SK-N-MC (cell line): ENCODE results near the gene CLK2.
A peak's percentile ranks its signal among the peaks of the same experiment; 100 is the strongest.
"Not testable (repeated sequence)": the region's sequence is repeated elsewhere in the genome, so short reads cannot be mapped to it uniquely, and the experiment has no call there.

Source experiments
- DNase-seq: peaks from one replicate; pipeline ENCODE4 v3.0.0-alpha.2; 2011; ENCODE audit warnings: low read depth, low spot score
- H3K27ac ChIP-seq: fragments of 200-600 bp; sonication (generic); 2 replicates; pipeline ENCODE4 v1.5.1; 2016; ENCODE audit warnings: mixed run types
- H3K36me3 ChIP-seq: fragments of 200-600 bp; sonication (generic); 2 replicates; pipeline ENCODE4 v1.6.1; 2017; ENCODE audit warnings: antibody characterized with exemption, low read length, mixed read lengths; ENCODE audit not compliant: insufficient read depth
- H3K4me3 ChIP-seq: fragments of 200-600 bp; sonication (generic); 2 replicates; pipeline ENCODE4 v1.5.1; 2016
- H3K9ac ChIP-seq: fragments of 200-600 bp; sonication (generic); 2 replicates; pipeline ENCODE4 v1.8.0; 2017; ENCODE audit warnings: mixed run types, mixed read lengths; ENCODE audit not compliant: insufficient read length
- H3K9me3 ChIP-seq: fragments of 200-600 bp; sonication (generic); 2 replicates; pipeline ENCODE4 v1.6.1; 2017; ENCODE audit warnings: low read depth, mild to moderate bottlenecking, antibody characterized with exemption, low read length, moderate library complexity, mixed read lengths
- EZH2 ChIP-seq: fragments of 200-600 bp; sonication (generic); IDR thresholded peaks from one replicate; pipeline ENCODE4 v1.6.1; 2017; ENCODE audit warnings: antibody characterized with exemption
- FOXP2 ChIP-seq: optimal IDR thresholded peaks from 2 replicates; pipeline ENCODE3; 2011; ENCODE audit warnings: mild to moderate bottlenecking, moderate library complexity; ENCODE audit not compliant: insufficient read depth; ENCODE audit errors: extremely low read length, control extremely low read depth
- POLR2AphosphoS5 ChIP-seq: IDR thresholded peaks from 2 replicates; pipeline ENCODE4 v1.6.1; 2012; ENCODE audit warnings: mild to moderate bottlenecking, low read depth, low read length, borderline replicate concordance

The CLK2 gene

DNA sequence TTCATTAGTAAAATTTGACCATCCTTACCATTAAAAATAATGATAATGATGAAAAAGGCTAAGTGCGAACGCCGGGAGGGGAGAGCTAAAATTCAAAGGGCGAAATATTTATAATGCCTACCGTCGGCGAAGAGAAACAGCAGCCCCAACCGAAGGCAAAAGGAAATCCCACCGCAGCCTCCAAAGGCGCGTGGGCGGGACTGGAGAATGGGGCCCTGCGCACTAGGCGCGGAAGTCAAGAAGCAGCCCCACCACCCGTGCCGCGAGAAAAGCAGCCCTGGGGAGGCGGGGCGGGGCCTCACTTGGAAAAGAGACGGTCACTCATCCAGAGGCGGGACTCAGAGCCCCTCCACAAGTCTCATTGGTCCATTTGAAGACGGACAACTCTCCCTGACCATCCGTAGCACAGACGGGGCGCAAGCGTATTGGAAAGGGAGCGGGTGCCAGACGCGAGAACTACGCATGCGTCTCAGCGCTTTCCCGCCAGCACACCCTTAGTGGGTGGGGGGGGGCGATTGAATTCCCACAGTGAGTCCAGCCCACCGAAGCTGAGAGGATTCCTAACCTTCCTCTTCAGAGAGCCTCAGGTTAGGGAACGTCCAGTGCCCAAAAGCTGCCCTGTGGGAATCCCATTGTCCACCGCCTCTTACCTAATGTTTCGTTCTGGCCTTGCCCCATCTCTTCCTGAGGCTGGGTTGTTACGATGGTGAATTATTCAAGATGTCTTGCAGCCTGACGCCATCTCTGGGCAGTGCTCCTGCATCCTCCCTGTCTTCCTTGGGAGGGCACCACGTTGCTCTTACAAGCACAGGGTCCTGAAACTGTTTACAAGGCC lies 45.8 kb downstream of the CLK2 start:
- H3K36me3 ChIP-seq: no peaks in the 10 kb centered on the region
- peak; percentile 98 for DNase-seq
- peak overlapping the region; percentile 90 for H3K27ac ChIP-seq
- H3K9me3 ChIP-seq: no peaks in the 10 kb centered on the region
- peak overlapping the region; percentile 93 for H3K9ac ChIP-seq
- H3K4me3 ChIP-seq: peak overlapping the region; percentile 90
- TF ChIP-seq EZH2: no peak
- no peak for TF ChIP-seq FOXP2
- TF ChIP-seq POLR2AphosphoS5: peak; percentile 95

DNA sequence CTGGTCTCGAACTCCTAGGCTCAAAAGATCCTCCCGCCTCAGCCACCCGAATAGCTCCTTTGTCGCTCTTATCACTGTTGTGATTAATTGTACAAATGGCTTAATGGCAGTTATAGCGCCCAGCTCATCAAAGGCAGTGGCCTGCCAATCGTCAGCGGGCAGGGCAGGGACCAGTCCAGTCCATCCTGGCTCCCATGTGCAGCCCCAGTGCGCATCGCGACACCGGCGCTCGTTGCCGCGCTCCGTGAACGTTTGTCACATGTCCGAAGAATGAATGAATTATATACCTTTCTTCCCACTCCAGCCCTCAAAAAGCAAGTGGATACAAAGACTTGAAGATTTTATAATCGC lies 46.4 kb downstream of the CLK2 start:
- Histone ChIP-seq H3K9me3 (no peaks in the 10 kb centered on the region), H3K9ac (peak overlapping the region; percentile 93), H3K4me3 (peak overlapping the region; percentile 90), H3K27ac (peak overlapping the region; percentile 90), H3K36me3 (no peaks in the 10 kb centered on the region)
- DNase-seq: no peak
- TF ChIP-seq FOXP2: no peak
- no peak for TF ChIP-seq POLR2AphosphoS5
- TF ChIP-seq EZH2: no peak

DNA sequence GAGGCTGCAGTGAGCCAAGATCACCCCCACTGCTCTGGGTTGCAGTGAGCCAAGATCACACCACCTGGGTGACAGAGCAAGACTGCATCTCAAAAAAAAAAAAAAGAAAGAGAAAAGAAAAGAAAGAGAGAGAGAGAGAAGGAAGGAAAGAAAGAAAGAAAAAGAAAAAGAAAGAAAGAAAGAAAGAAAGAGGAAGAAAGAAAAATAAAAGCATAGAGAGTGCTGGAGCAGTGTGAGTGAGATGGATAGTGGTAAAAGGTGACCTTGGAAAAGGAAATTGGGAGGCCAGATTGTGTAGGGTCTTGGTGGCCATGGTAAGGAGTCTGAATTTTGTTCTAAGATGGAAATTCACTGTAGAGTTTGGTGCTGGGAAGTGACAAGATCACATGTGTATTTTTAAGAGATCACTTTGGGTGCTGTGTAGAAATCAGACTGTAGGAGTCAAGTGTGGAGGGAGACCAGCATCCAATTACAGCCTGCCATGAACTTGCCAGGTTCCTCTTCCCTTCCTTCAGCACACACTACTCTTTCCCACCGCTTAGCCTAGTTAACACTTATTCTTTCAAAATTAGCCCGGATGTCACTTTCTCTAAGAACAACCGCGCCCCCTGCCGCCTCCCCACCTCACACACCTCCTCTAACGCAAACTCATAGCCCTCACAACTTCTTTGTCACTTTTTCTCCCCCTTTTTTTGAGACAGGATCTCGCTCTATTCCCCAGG lies 47.0 kb downstream of the CLK2 start:
- Histone ChIP-seq H3K27ac (peak overlapping the region; percentile 90), H3K36me3 (no peaks in the 10 kb centered on the region), H3K4me3 (peak overlapping the region; percentile 90), H3K9me3 (no peaks in the 10 kb centered on the region), H3K9ac (peak overlapping the region; percentile 93)
- no peak for DNase-seq
- TF ChIP-seq POLR2AphosphoS5 (0 out of 2 replicates have a peak, but pooled peaks have one; percentile 40), EZH2 (no peak)

DNA sequence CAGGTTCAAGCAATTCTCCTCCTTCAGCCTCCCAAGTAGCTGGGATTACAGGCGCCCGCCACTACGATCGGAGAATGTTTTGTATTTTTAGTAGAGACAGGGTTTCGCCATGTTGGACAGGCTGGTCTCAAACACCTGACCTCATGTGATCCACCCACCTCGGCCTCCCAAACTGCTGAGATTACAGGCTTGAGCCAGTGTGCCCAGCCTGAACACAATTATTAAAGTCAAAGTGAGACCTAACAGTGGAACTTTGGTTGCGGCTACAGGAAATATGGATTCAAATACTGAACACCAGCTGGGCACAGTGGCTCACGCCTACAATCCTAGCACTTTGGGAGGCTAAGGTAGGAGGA lies 47.9 kb downstream of the CLK2 start:
- not testable (repeated sequence) for DNase-seq, H3K9me3 ChIP-seq, H3K36me3 ChIP-seq, H3K27ac ChIP-seq
- Histone ChIP-seq H3K9ac (peak overlapping the region; percentile 29), H3K4me3 (0 out of 2 replicates have a peak overlapping the region, but pooled peaks have one; percentile 90)

DNA sequence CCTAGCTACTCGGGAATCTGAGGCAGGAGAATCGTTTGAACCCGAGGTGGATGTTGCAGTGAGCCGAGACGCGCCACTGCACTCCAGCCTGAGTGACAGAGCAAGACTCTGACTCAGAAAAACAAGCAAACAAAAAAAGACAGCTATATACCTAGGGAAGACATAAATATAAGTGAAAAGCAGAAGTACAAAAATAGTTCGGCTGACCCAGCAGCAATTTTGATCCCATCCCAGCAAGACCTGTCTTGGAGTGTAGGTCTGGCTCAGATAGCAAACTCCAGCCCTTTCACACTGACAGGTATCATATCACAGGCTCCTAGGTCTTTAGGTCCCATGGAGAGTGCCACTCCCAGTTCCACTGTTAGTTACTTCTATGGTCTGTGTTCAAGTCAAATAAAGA lies 50.3 kb downstream of the CLK2 start:
- H3K27ac ChIP-seq: no peak overlapping the region
- DNase-seq: no peak
- TF ChIP-seq POLR2AphosphoS5: no peak
- TF ChIP-seq EZH2: no peak
- no peak for TF ChIP-seq FOXP2
- H3K9me3 ChIP-seq: no peaks in the 10 kb centered on the region
- H3K4me3 ChIP-seq: no peak overlapping the region
- no peaks in the 10 kb centered on the region for H3K36me3 ChIP-seq
- no peak overlapping the region for H3K9ac ChIP-seq

DNA sequence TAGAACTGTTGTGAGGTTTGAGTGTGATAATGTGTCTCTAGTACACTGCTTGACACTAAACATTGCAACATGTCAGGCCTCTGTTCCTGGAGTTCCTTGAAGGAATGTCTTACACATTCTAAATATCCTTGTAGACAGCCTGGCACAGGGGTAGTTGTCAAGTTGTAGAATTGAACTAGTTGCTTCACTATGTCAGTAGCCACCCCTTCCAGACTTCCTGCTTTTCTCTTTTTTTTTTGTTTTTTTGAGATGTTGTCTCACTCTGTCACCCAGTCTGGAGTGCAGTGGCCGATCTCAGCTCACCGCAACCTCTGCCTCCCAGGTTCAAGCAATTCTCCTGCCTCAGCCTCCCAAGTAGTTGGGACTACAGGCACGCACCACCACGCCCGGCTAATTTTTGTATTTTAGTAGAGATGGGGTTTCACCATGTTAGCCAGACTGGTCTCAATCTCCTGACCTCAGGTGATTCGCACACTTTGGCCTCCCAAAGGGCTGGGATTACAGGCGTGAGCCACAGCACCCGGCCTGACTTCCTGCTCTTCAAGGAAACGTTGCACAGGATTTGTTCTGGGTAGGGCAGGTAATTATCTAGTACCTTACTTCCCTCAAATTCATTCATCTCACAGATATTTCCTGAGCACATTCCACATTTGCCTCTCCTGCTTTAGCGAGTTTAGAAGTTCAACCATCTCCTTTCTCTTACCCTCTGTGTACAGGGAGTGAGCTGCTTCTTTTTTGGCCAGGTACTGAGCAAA lies 52.9 kb downstream of the CLK2 start:
- not testable (repeated sequence) for H3K4me3 ChIP-seq, DNase-seq, H3K9ac ChIP-seq, H3K9me3 ChIP-seq, H3K36me3 ChIP-seq
- peak overlapping the region; percentile 68 for H3K27ac ChIP-seq

DNA sequence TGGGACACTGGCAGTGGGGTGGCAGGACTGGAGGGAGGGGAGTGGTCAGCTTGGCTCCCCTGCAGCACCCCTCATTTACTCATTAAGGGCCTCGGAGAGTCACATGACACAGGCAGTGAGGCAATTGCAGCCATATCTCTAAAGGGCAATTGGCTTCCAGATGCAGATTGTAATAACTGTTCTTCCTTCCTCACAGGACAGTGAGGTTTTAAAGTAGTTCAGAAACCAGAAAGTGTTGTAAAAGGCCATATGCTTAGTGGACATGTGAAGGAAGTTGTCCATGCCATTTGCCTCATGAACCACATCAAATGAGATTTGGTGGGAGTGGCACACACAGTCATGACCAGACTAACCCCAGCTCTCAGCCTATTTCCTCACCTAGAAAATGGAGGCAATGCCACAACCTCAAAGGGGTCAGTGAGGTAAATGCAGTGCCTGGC lies 53.7 kb downstream of the CLK2 start:
- H3K4me3 ChIP-seq: no peak overlapping the region
- H3K27ac ChIP-seq: peak overlapping the region; percentile 78
- DNase-seq: no peak
- H3K36me3 ChIP-seq: no peaks in the 10 kb centered on the region
- no peaks in the 10 kb centered on the region for H3K9me3 ChIP-seq
- no peak for TF ChIP-seq POLR2AphosphoS5
- no peak for TF ChIP-seq FOXP2
- TF ChIP-seq EZH2: no peak
- H3K9ac ChIP-seq: no peak overlapping the region

DNA sequence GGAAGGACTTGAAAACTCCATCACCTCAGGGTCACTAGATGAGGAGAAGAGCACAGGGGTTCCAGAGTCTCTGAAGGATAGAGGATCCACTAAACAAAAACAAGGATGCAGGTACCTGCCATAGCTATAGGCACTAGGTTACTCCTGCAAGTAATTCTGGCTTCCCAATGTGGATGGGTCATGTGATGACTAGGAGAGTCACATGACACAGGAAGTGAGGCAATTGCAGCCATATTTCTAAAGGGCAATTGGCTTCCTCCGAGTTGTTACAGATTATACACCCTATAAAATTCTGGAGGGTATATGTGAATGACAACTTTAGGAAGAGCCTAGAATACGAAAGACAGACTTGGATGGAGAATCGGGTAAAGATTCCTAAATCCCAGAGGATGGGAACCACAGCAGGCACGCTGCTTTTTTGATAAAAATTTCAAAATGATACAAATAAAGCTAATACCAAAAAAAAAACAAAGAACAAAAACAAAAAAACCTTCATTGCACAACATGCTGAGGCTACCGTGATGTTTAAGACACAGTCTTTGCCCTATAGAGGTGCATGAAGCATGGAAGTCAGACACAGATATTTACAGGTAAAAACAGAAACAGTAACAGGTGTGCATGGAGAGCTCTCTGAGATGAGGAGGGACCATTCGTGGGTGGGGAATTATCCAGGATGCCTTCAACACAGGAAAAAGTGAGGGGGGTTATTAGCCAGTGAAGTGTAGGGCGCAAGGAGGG lies 54.3 kb downstream of the CLK2 start:
- Histone ChIP-seq H3K4me3 (peak overlapping the region; percentile 50), H3K9me3 (no peaks in the 10 kb centered on the region), H3K36me3 (no peaks in the 10 kb centered on the region), H3K9ac (peak overlapping the region; percentile 10), H3K27ac (peak overlapping the region; percentile 78; the same call in 1 of the 2 replicates)
- peak; percentile 65 for DNase-seq
- TF ChIP-seq EZH2: no peak
- TF ChIP-seq FOXP2: no peak
- no peak for TF ChIP-seq POLR2AphosphoS5

DNA sequence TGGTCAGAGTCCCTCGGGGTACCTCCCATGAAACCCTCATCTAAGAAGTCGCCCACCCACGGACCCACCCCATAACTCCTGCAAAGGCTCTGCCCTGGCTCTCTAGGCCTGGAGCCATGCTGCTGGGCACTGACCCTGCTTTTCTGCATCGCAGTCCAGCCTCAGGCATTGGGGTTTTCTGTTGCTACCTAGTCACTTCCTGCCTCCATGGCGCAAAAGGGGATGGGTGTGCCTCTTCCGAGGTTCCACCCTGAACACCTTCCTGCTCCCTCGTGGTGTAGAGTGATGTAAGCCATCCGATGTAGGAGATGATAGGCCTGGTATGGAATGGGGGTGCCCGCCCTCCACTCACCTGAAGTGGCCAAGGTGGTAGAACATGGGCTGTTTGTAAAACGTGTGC lies 58.6 kb downstream of the CLK2 start:
- H3K4me3 ChIP-seq, DNase-seq, H3K9ac ChIP-seq, H3K9me3 ChIP-seq, H3K36me3 ChIP-seq, H3K27ac ChIP-seq: not testable (repeated sequence)
